GM19025 (cell line): ENCODE results near the gene TLR9.
A peak's percentile ranks its signal among the peaks of the same experiment; 100 is the strongest.

ENCODE experiments used
- ATAC-seq: cut with Tn5 transposase; IDR thresholded peaks from one replicate; pipeline ENCODE4 v1.9.1; 2021; ENCODE audit warnings: mild to moderate bottlenecking, low read depth, moderate library complexity; ENCODE audit not compliant: unreplicated experiment

The TLR9 gene

GRCh38 chr3:52218454-52218853 lies 7.0 kb downstream of the TLR9 start:
- no peak for ATAC-seq

- no peak for ATAC-seq
These were observed 7.4 kb downstream of the TLR9 start for GRCh38 chr3:52218026-52218425.

- ATAC-seq = no peak
These were observed 8.0 kb downstream of the TLR9 start for GRCh38 chr3:52217409-52217805.

GRCh38 chr3:52216585-52217408 lies 8.6 kb downstream of the TLR9 start:
- ATAC-seq = no peak

- ATAC-seq = no peak
These were observed 10.1 kb downstream of the TLR9 start for GRCh38 chr3:52215351-52215750.

GRCh38 chr3:52213901-52214300 lies 11.5 kb downstream of the TLR9 start:
- ATAC-seq = no peak

- no peak for ATAC-seq
These were observed 12.4 kb downstream of the TLR9 start for GRCh38 chr3:52213005-52213404.

GRCh38 chr3:52211268-52211891 lies 14.1 kb downstream of the TLR9 start:
- ATAC-seq = no peak

GRCh38 chr3:52210550-52211046 lies 14.8 kb downstream of the TLR9 start:
- no peak for ATAC-seq

- no peak for ATAC-seq
These were observed 15.4 kb downstream of the TLR9 start for GRCh38 chr3:52210037-52210436.

GRCh38 chr3:52208556-52208955 lies 16.9 kb downstream of the TLR9 start:
- ATAC-seq = no peak

- no peak for ATAC-seq
These were observed 19.6 kb downstream of the TLR9 start for GRCh38 chr3:52205727-52206372.

GRCh38 chr3:52204337-52205073 lies 20.9 kb downstream of the TLR9 start:
- ATAC-seq = no peak

- ATAC-seq = no peak
These were observed 21.7 kb downstream of the TLR9 start for GRCh38 chr3:52203701-52204100.

GRCh38 chr3:52202384-52203077 lies 22.9 kb downstream of the TLR9 start:
- no peak for ATAC-seq

GRCh38 chr3:52200981-52201679 lies 24.3 kb downstream of the TLR9 start:
- no peak for ATAC-seq

- ATAC-seq = no peak
These were observed 26.5 kb downstream of the TLR9 start for GRCh38 chr3:52198643-52199608.

- ATAC-seq = peak; percentile 83
These were observed 27.4 kb downstream of the TLR9 start, which contains the start of gene ALAS1 for GRCh38 chr3:52197842-52198625. Gene ALAS1 (plus strand): TSS chr3:52198160. CDS start chr3:52199242, 1,082 bp downstream.
